Measurements from ENCODE around the gene CCDC180.

GRCh38 chr9:97354637-97355036 lies 47.2 kb downstream of the CCDC180 start:
- TF ChIP-seq POLR2AphosphoS5 (IDR thresholded peaks at IDR 0.05; ENCODE audit: low read depth) (no peak), CTCF (conservative IDR thresholded peaks at IDR 0.05; ENCODE audit: low read depth in 2 of 2) (no peak), EZH2 (IDR thresholded peaks at IDR 0.05; ENCODE audit: low read depth, unreplicated experiment) (no peak), EZH2phosphoT487 (IDR thresholded peaks at IDR 0.05; ENCODE audit: unreplicated experiment) (no peak), STAT1 (IDR thresholded peaks at IDR 0.05; ENCODE audit: unreplicated experiment) (no peak), REST (IDR thresholded peaks at IDR 0.05; ENCODE audit: unreplicated experiment) (no peak), CREB1 (CRISPR knock-in tag; IDR thresholded peaks at IDR 0.05; ENCODE audit: low read depth) (no peak), JUNB (IDR thresholded peaks at IDR 0.05; ENCODE audit: unreplicated experiment) (no peak), ZNF331 (CRISPR knock-in tag; IDR thresholded peaks at IDR 0.05; ENCODE audit: low read depth) (no peak), ZNF114 (CRISPR knock-in tag; IDR thresholded peaks at IDR 0.05) (no peak), ETS1 (IDR thresholded peaks at IDR 0.05) (no peak), ZNF462 (CRISPR knock-in tag; IDR thresholded peaks at IDR 0.05) (no peak)

Measured in GM23338 (cell line).